GM10266 (cell line): ENCODE data around the gene GNE.
"Not testable (repeated sequence)": the region's sequence is repeated elsewhere in the genome, so short reads cannot be mapped to it uniquely, and the experiment has no call there.

Source experiments
- DNase-seq: peaks from one replicate; pipeline ENCODE4 v3.0.0; 2012; ENCODE audit errors: extremely low spot score
- TF ChIP-seq, protein P1 (sequence below): IDR thresholded peaks from 2 replicates; pipeline ENCODE4 v1.5.1; 2012; ENCODE audit warnings: mild to moderate bottlenecking, low read depth; ENCODE audit not compliant: control insufficient read depth, insufficient read depth; ENCODE audit errors: missing control alignments

Gene GNE

DNA sequence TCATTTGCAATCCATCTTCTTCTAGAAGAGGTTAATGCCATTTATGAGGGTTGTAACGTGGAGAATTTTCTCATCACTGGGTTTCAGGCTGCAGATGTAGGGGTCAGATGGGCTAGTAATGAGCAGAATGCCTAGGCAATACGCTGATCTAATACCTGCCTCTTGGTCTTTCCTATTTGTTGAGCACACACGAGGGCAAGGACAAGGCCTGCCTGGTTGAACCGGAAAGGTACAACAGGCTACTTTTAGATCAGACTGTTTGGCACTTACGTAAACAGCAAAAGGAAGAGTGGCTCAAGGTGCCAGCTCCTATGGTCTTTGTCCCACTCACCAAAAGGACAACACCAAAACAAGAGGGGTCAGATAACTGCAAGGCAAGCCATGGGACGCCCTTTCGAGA, 24.0 kb upstream of the GNE start:
- DNase-seq = no peak
- TF ChIP-seq, protein P1, sequence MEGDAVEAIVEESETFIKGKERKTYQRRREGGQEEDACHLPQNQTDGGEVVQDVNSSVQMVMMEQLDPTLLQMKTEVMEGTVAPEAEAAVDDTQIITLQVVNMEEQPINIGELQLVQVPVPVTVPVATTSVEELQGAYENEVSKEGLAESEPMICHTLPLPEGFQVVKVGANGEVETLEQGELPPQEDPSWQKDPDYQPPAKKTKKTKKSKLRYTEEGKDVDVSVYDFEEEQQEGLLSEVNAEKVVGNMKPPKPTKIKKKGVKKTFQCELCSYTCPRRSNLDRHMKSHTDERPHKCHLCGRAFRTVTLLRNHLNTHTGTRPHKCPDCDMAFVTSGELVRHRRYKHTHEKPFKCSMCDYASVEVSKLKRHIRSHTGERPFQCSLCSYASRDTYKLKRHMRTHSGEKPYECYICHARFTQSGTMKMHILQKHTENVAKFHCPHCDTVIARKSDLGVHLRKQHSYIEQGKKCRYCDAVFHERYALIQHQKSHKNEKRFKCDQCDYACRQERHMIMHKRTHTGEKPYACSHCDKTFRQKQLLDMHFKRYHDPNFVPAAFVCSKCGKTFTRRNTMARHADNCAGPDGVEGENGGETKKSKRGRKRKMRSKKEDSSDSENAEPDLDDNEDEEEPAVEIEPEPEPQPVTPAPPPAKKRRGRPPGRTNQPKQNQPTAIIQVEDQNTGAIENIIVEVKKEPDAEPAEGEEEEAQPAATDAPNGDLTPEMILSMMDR = no peak

DNA sequence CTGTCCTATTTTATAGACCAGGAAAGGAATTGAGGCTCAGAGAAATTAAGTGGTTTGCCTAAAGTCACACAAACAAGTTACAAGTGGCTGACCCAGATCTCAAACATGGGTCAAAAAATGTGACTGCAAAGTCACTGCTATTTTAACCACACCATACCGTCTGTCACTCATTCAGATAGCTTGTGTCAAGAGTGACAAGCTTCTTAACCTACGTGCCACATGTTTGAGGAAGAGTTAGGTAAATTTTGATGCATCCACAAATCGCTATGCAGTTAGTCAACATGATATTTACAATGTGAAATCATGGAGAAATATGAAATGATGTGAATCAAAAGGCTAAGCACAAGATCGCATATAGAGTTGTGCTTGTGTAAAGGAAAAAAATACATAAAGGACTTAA, 22.7 kb upstream of the GNE start:
- TF ChIP-seq, protein P1 = no peak
- no peak for DNase-seq

DNA sequence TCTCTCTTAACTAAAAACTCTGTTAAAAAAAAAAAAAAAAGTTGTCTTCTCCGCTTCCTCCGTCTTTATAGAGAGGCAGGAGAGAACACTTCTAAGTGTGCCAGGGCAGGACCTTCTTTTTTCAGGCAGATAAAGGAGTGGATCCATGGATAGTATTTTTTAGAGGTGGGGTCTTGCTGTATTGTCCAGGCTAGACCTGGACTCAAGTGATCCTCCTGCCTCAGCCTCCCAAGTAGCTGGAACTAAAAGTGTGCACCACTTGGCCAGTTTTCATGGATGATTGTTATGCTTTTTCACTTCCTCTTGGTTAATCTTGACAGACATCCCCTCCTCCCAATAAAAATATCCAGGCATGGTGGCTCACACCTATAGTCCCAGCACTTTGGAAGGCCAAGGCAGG, 20.0 kb upstream of the GNE start:
- no peak for DNase-seq
- TF ChIP-seq, protein P1 = no peak

DNA sequence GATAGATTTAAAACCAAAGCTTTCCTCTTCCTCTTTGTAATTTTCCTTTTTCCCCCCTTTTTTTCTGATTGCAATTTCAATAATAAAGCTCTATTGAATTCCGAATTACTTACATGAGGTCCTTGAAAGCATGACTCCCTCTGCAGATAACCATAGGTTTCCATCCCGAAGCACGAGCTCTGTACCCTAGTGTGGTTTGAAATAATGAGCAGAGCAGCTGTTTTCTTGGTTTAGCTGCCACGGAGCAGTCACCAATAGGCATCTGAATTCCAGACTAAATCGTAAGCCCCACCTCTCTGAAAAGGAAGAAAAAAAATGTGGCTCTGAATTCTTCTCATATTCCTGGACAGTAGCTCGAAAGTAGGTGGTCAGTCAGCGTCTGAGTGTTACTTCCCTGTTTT, 18.5 kb upstream of the GNE start:
- TF ChIP-seq, protein P1 = no peak
- DNase-seq = no peak

DNA sequence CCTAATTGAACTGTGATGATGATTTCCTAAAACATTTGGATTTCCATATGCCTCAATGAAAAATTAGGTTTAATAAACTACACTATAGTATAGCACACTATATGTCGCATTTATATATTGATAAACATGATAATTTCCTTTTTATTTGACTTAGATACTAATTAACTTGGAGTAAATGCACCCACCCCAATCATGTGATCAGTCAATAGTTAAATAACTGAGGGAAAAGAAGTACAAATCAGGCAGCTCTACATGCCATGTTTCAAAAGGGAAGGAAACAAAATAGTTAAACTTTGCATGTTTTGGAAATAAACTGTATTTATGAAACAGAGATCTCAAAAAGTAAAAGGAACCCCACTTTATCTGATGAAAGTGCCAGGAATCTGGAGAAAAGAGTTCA, 18.0 kb upstream of the GNE start:
- DNase-seq = no peak

DNA sequence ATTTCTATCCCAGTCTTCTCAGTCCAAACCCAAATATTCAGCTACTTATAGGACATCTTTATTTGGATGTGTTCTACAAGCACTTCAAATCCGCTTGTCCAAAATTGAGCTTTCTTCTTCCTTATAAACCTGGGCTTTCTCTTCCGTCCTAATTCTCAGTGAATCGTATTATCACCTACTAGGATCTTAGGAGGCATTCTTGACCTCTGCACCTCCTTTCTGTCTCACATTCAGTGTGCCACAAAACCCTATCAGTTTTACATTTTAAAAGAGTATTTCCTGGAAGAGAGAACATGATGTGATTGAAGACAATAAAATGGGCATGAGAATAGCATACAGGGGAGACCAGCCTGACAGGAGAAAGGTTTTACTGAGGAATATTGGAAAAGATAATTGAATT, 16.8 kb upstream of the GNE start:
- DNase-seq = no peak
- TF ChIP-seq, protein P1 = no peak

More for the DNA sequence above, 18.0 kb upstream of the GNE start:
- TF ChIP-seq, protein P1 = no peak

DNA sequence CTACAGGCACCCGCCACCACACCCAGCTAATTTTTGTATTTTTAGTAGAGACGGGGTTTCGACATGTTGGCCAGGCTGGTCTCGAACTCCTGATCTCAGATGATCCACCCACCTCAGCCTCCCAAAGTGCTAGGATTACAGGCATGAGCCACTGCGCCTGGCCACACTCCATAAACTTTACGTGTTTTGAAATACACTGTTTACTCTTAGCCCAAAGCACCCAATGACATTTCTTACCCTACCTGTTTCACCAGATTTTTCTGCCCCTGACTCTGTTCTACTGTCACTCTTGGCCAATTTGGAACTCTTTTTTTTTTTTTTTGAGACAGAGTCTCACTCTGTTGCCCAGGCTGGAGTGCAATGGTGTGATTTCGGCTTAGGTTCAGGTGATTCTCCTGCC, 15.1 kb upstream of the GNE start:
- DNase-seq = not testable (repeated sequence)

DNA sequence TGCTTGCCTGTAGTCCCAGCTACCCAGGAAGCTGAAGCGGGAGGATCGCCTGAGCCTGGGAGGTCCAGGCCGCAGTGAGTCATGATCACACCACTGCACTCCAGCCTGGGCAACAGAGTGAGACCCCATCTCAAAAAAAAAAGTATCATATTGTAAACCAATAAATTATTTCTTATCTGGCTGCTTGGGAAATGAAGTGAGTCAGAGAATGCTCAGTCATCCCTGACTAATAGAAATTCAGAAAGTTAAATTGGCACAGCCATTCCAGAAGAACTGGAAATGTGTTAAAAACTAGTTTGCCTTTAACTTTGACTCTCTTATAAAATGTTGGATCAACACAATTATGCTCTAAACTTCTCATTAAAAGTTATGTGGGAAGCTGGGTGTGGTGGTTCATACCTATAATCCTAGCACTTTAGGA, 9.8 kb upstream of the GNE start:
- TF ChIP-seq, protein P1 = no peak
- DNase-seq = no peak
